Adrenal gland (tissue), 5 donors: ENCODE data around the gene MACROD2.

Source experiments
- CTCF ChIP-seq, 6 experiments: fragments of 450-650 bp in 4 of 6; fragments of 200-600 bp in 2 of 6; sonication (generic) in 1 of 6; IDR thresholded peaks; 1 replicate in 5 of 6; 2 replicates in 1 of 6; pipeline versions ENCODE4 v1.5.1 to v1.8.0; 2016 to 2021; ENCODE audit warnings: antibody characterized with exemption in 6 of 6, mild to moderate bottlenecking in 2 of 6, moderate library complexity in 1 of 6
- POLR2A ChIP-seq, 2 donors: fragments of 450-650 bp; IDR thresholded peaks; one replicate each; pipeline ENCODE4 v1.6.1; 2017; ENCODE audit warnings: antibody characterized with exemption in 2 of 2, mild to moderate bottlenecking in 2 of 2, moderate library complexity in 1 of 2
- donor health status: DM: no; HTN: no; CAD: no.

- no peak for TF ChIP-seq POLR2A (IDR thresholded peaks at IDR 0.05)
- TF ChIP-seq CTCF (IDR thresholded peaks at IDR 0.05) = no peak
Observed at GRCh38 chr20:15069355-15069754, 1074.0 kb downstream of the MACROD2 start.
